K562 (cell line): ENCODE results near the gene PRR9. TPM values are rescaled to one million over a fixed set of nuclear protein-coding genes. Genes with fewer than 3 reads are reported as not detected.

ENCODE experiments used
- ATAC-seq: fragments of 200-7000 bp; cut with Tn5 transposase; 3 replicates; pipeline ENCODE4 v1.9.1; 2020; ENCODE audit warnings: moderate library complexity
- BruUV-seq: library from RNA; stranded (reverse); fragments of 400-500 nt; replicated peaks from 2 replicates; lab custom pipeline; 2021; lab: Mats Ljungman, UMichigan
- CTCF ChIA-PET: fragments of 300-600 bp; formaldehyde crosslinking; extraction: SDS; loops from one replicate; lab custom pipeline; 2021; ENCODE audit warnings: low intra/inter-chr PET ratio; lab: Yijun Ruan, JAX
- POLR2A ChIA-PET: fragments of 300-600, 350-650 bp; sonication (Branson Sonifier 250); formaldehyde crosslinking; extraction: SDS; loops from one replicate; lab custom pipeline; 2021; ENCODE audit warnings: antibody characterized with exemption, inconsistent platforms; lab: Yijun Ruan, JAX
- DNase-seq, 4 experiments: peaks; one replicate each; pipeline versions ENCODE4 v3.0.0 to v3.0.0-alpha.2; 2011 to 2018; ENCODE audit warnings: low spot score in 3 of 4, mixed read lengths in 3 of 4; ENCODE audit errors: extremely low read depth in 1 of 4
- FAIRE-seq: peaks from 2 replicates; lab custom pipeline; 2011; peaks lifted over from hg19 to GRCh38; lab: Jason Lieb, UNC
- H2AFZ ChIP-seq: 2 replicates; pipeline ENCODE4 v1.6.0; 2011; ENCODE audit warnings: low read depth, low read length, control low read depth, inconsistent platforms
- H3K27ac ChIP-seq: fragments of 200-600 bp; 3 replicates; pipeline ENCODE4 v1.8.0; 2011; ENCODE audit warnings: low read depth, mild to moderate bottlenecking, control low read depth, inconsistent platforms, low read length, moderate library complexity, mixed read lengths; ENCODE audit errors: extremely low read depth
- H3K27me3 ChIP-seq, 2 experiments: fragments of 300-600 bp in 1 of 2; 2 replicates in 1 of 2; 3 replicates in 1 of 2; pipeline versions ENCODE4 v1.6.0 to v1.8.0; 2011; ENCODE audit warnings: inconsistent platforms in 2 of 2, low read length in 2 of 2, mild to moderate bottlenecking in 1 of 2, mixed read lengths in 1 of 2, moderate library complexity in 1 of 2; ENCODE audit not compliant: control insufficient read depth in 2 of 2, insufficient read depth in 2 of 2
- H3K36me3 ChIP-seq: fragments of 300-600 bp; 3 replicates; pipeline ENCODE4 v1.8.0; 2011; ENCODE audit warnings: mild to moderate bottlenecking, low read length, inconsistent platforms; ENCODE audit not compliant: control insufficient read depth, insufficient read depth
- H3K4me1 ChIP-seq, 2 experiments: fragments of 200-600 bp in 1 of 2; replicated peaks in 1 of 2; 2 replicates in 1 of 2; 3 replicates in 1 of 2; pipeline versions ENCODE4 v1.5.1 to v1.8.0; 2011; ENCODE audit warnings: inconsistent platforms in 2 of 2, low read length in 2 of 2, mild to moderate bottlenecking in 1 of 2, mixed read lengths in 1 of 2, moderate library complexity in 1 of 2; ENCODE audit not compliant: control insufficient read depth in 2 of 2, insufficient read depth in 2 of 2
- H3K4me2 ChIP-seq: 2 replicates; pipeline ENCODE4 v1.6.1; 2011; ENCODE audit warnings: low read length, control low read depth, inconsistent platforms, mixed read lengths; ENCODE audit not compliant: insufficient read depth
- H3K4me3 ChIP-seq: fragments of 200-600 bp; sonication (generic), shearing (Covaris generic); 2 replicates; pipeline ENCODE4 v1.5.1; 2016; ENCODE audit warnings: control low read depth, inconsistent platforms
- H3K79me2 ChIP-seq: fragments of 200-600 bp; 3 replicates; pipeline ENCODE4 v1.8.0; 2011; ENCODE audit warnings: low read length, inconsistent platforms; ENCODE audit not compliant: control insufficient read depth, insufficient read depth
- H3K9ac ChIP-seq, 2 experiments: 2 replicates each; pipeline versions ENCODE4 v1.6.0 to v1.6.1; 2011; ENCODE audit warnings: low read depth in 2 of 2, low read length in 2 of 2, control low read depth in 1 of 2, inconsistent platforms in 1 of 2, mild to moderate bottlenecking in 1 of 2, mixed read lengths in 1 of 2; ENCODE audit not compliant: insufficient read depth in 1 of 2
- H3K9me1 ChIP-seq: one replicate; pipeline ENCODE4 v1.6.0; 2011; ENCODE audit warnings: inconsistent platforms, mild to moderate bottlenecking, low read length, moderate library complexity; ENCODE audit not compliant: control insufficient read depth, insufficient read depth
- H3K9me3 ChIP-seq: replicated peaks from 2 replicates; pipeline ENCODE4 v1.5.1; 2011; ENCODE audit warnings: low read depth, low read length, inconsistent platforms; ENCODE audit not compliant: control insufficient read depth, insufficient read depth
- H4K20me1 ChIP-seq: replicated peaks from 2 replicates; pipeline ENCODE4 v1.6.1; 2011; ENCODE audit warnings: low read length, inconsistent platforms, mixed read lengths; ENCODE audit not compliant: control insufficient read depth, insufficient read depth
- ATF3 ChIP-seq, 2 experiments: fragments of 450-650 bp in 1 of 2; sonication (generic) in 1 of 2; formaldehyde crosslinking in 1 of 2; IDR thresholded peaks in 1 of 2; conservative IDR thresholded peaks in 1 of 2; 2 replicates each; pipeline versions ENCODE4 v1.6.1 to v1.8.1; 2016 to 2023; ENCODE audit warnings: mild to moderate bottlenecking in 2 of 2, moderate library complexity in 2 of 2, inconsistent platforms in 1 of 2, missing genetic modification reagents in 1 of 2
- BDP1 ChIP-seq: IDR thresholded peaks from 3 replicates; pipeline ENCODE4 v1.6.1; 2011; ENCODE audit not compliant: insufficient read length, insufficient read depth
- BRF1 ChIP-seq: IDR thresholded peaks from 3 replicates; pipeline ENCODE4 v1.6.1; 2011; ENCODE audit warnings: borderline replicate concordance, mild to moderate bottlenecking; ENCODE audit not compliant: insufficient read length; ENCODE audit errors: extremely low read depth
- CEBPG ChIP-seq, 3 experiments: fragments of 200-800 bp in 1 of 3; sonication (Bioruptor generic) in 1 of 3; sonication (generic) in 1 of 3; formaldehyde crosslinking in 1 of 3; IDR thresholded peaks in 2 of 3; conservative IDR thresholded peaks in 1 of 3; 2 replicates each; pipeline versions ENCODE4 v1.6.1 to v1.8.0; 2016 to 2022; ENCODE audit warnings: missing compliant biosample characterization in 2 of 3, missing genetic modification characterization in 2 of 3, mild to moderate bottlenecking in 1 of 3, missing genetic modification reagents in 1 of 3
- E2F4 ChIP-seq: sonication (generic); formaldehyde crosslinking; IDR thresholded peaks from 2 replicates; pipeline ENCODE4 v1.8.0; 2022; ENCODE audit warnings: mild to moderate bottlenecking, low read depth, missing genetic modification reagents
- ELF4 ChIP-seq: fragments of 450-650 bp; formaldehyde crosslinking; IDR thresholded peaks from 2 replicates; pipeline ENCODE4 v1.4.0; 2022; ENCODE audit warnings: missing genetic modification characterization
- FOXJ3 ChIP-seq: sonication (generic); formaldehyde crosslinking; IDR thresholded peaks from 2 replicates; pipeline ENCODE4 v1.4.0; 2020; ENCODE audit warnings: mild to moderate bottlenecking, missing genetic modification reagents
- HNRNPUL1 ChIP-seq: fragments of 200-400 bp; formaldehyde crosslinking; IDR thresholded peaks from 2 replicates; pipeline ENCODE4 v1.6.1; 2017; ENCODE audit warnings: low read length
- KLF10 ChIP-seq: fragments of 250-450 bp; sonication (Bioruptor Pico); IDR thresholded peaks from 2 replicates; pipeline ENCODE4 v1.6.1; 2021; ENCODE audit warnings: matching md5 sums
- PHF21A ChIP-seq: fragments of 450-650 bp; IDR thresholded peaks from 2 replicates; pipeline ENCODE4 v1.6.1; 2017; ENCODE audit warnings: low read depth, borderline replicate concordance
- PTTG1 ChIP-seq: fragments of 450-650 bp; IDR thresholded peaks from 2 replicates; pipeline ENCODE4 v1.6.1; 2016; ENCODE audit warnings: low read depth, mild to moderate bottlenecking, missing genetic modification characterization, missing compliant biosample characterization
- RBFOX2 ChIP-seq: fragments of 200-400 bp; formaldehyde crosslinking; IDR thresholded peaks from 2 replicates; pipeline ENCODE4 v1.6.1; 2017; ENCODE audit warnings: low read depth, mild to moderate bottlenecking, low read length, moderate library complexity
- TAF7 ChIP-seq: fragments of 450-650 bp; IDR thresholded peaks from 2 replicates; pipeline ENCODE4 v1.6.1; 2016; ENCODE audit warnings: missing genetic modification characterization, missing compliant biosample characterization
- XRCC4 ChIP-seq: IDR thresholded peaks from one replicate; pipeline ENCODE4 v1.6.1; 2011; ENCODE audit not compliant: insufficient read depth, insufficient read length; ENCODE audit errors: extremely low read depth
- ZBTB17 ChIP-seq: fragments of 450-650 bp; formaldehyde crosslinking; IDR thresholded peaks from 2 replicates; pipeline ENCODE4 v1.4.0; 2020; ENCODE audit warnings: mild to moderate bottlenecking
- ZC3H11A ChIP-seq: IDR thresholded peaks from 2 replicates; pipeline ENCODE4 v1.6.1; 2012; ENCODE audit warnings: low read depth, low read length, improper control_type of control experiment
- ZEB2 ChIP-seq: fragments of 450-650 bp; IDR thresholded peaks from 2 replicates; pipeline ENCODE4 v1.6.1; 2016
- ZNF740 ChIP-seq, 3 experiments: fragments of 200-800 bp in 1 of 3; sonication (Bioruptor generic) in 1 of 3; sonication (generic) in 1 of 3; formaldehyde crosslinking in 1 of 3; IDR thresholded peaks; 2 replicates each; pipeline versions ENCODE4 v1.6.1 to v1.8.0; 2016 to 2022; ENCODE audit warnings: mild to moderate bottlenecking in 2 of 3, missing compliant biosample characterization in 2 of 3, missing genetic modification characterization in 2 of 3, missing genetic modification reagents in 1 of 3
- WGBS: fragments of 100-300 bp; shearing (Covaris generic); methylation state at CpG from one replicate; pipeline ENCODE4 v1.1.6; 2016; ENCODE audit warnings: low coverage, mixed read lengths; ENCODE audit not compliant: insufficient coverage; ENCODE audit errors: missing lambda C conversion rate; 5-methylcytosine and 5-hydroxymethylcytosine counted together
- in situ Hi-C: fragments of 300-500 bp; cut with MboI; formaldehyde crosslinking; loops from 4 replicates; pipeline ENCODE4 v1.15.0; 2018; ENCODE audit warnings: inconsistent platforms, mixed read lengths
- intact Hi-C: fragments of 100-400 bp; cut with micrococcal nuclease; formaldehyde crosslinking; loops from 2 replicates; pipeline ENCODE4 v1.14.2; 2022
- polyA plus RNA-seq, 8 experiments: library from polyadenylated mRNA; depleted of rRNA in 4 of 8; stranded (reverse) in 5 of 8; unstranded in 3 of 8; fragments of >200 nt; fragmentation: Nextera tagmentation in 2 of 8; fragmentation: Illumina TruSeq in 1 of 8; extraction: Ambion mirVana in 2 of 8; extraction: Trizol in 1 of 8; gene quantifications; 2 replicates each; pipeline versions ENCODE4 v1.2.1 to v1.2.3, GENCODE V29; 2011 to 2014; ENCODE audit warnings: inconsistent platforms in 1 of 8, missing spikeins in 1 of 8
- total RNA-seq, 7 experiments: library from RNA; depleted of rRNA in 6 of 7; stranded (reverse); fragments of >200 nt in 6 of 7; fragmentation: Illumina TruSeq in 2 of 7; extraction: Trizol in 2 of 7; gene quantifications; 2 replicates each; pipeline versions ENCODE4 v1.2.1 to v1.2.3, GENCODE V29; 2011 to 2021; ENCODE audit warnings: low replicate concordance in 1 of 7

The PRR9 gene
- total and polyA plus RNA-seq, 9 of the 15 experiments (the other 6 are each of a cell fraction or from before 2014, with no cell fraction given) = 0.14 to 1.4 (median 0.24) TPM; not detected in 1

- Histone ChIP-seq H3K9ac (no peak within 1 kb of the TSS), H4K20me1 (no peaks in the 10 kb centered on the region; the same call in 1 of the 2 replicates), H3K4me1 (peaks cover 0 to 8% of the 10 kb centered on the region in 2 experiments; a peak in 2 of 5 replicates), H3K36me3 (no peaks in the 10 kb centered on the region), H2AFZ (no peak within 1 kb of the TSS), H3K4me3 (no peak within 1 kb of the TSS), H3K4me2 (no peak within 1 kb of the TSS), H3K9me3 (no peaks in the 10 kb centered on the region), H3K27me3 (peaks cover 33 to 49% of the 10 kb centered on the region in 2 experiments), H3K79me2 (no peaks in the 10 kb centered on the region), H3K9me1 (no peaks in the 10 kb centered on the region), H3K27ac (no peak within 1 kb of the TSS)
- 4% methylated on average over 3 of the region's 3 CpGs for WGBS
- TF ChIP-seq HNRNPUL1 (no peak), XRCC4 (no peak), ELF4 (CRISPR knock-in tag) (no peak), PTTG1 (tag) (no peak), RBFOX2 (no peak), FOXJ3 (CRISPR knock-in tag) (no peak), ATF3 (IDR thresholded peaks at IDR 0.05) (no peak), ATF3 (CRISPR knock-in tag; conservative IDR thresholded peaks at IDR 0.05) (no peak), CEBPG (CRISPR knock-in tag; IDR thresholded peaks at IDR 0.05) (no peak), CEBPG (tag; conservative IDR thresholded peaks at IDR 0.05 in 1 of 2, IDR thresholded peaks at IDR 0.05 in 1 of 2) (no peak), ZC3H11A (no peak), BDP1 (no peak), ZEB2 (no peak), TAF7 (no peak), E2F4 (CRISPR knock-in tag) (no peak), BRF1 (no peak), ZNF740 (CRISPR knock-in tag; IDR thresholded peaks at IDR 0.05) (no peak), ZNF740 (tag; IDR thresholded peaks at IDR 0.05) (no peak), KLF10 (CRISPR knock-in tag) (no peak), ZBTB17 (CRISPR knock-in tag) (no peak), PHF21A (no peak)
- BruUV-seq = no TSS peak
- in situ Hi-C loops (no loop called here), intact Hi-C loops (no loop called here)
- FAIRE-seq = no peak
- CTCF ChIA-PET = no interaction called here
- ATAC-seq = no peak
- POLR2A ChIA-PET = no interaction called here
- no peak for DNase-seq
Measured at GRCh38 chr1:153259387-153259786, 42.0 kb downstream of the PRR9 start, which contains the start of gene LORICRIN. Gene LORICRIN (plus strand): TSS chr1:153259687. CDS start chr1:153260950, 1,263 bp downstream.
